Endothelial cell of umbilical vein (primary cell): ENCODE results near the gene TNIK. TPM values are rescaled to one million over a fixed set of nuclear protein-coding genes. Genes with fewer than 3 reads are reported as not detected.

Experiments used
- BruUV-seq: library from RNA; stranded (reverse); fragments of 400-500 nt; replicated peaks from 2 replicates; lab custom pipeline; 2021; lab: Mats Ljungman, UMichigan
- CTCF ChIA-PET: fragments of 300-600, 350-600 bp; sonication (Branson Sonifier 250); formaldehyde crosslinking; loops from one replicate; lab custom pipeline; 2021; ENCODE audit warnings: antibody characterized with exemption, inconsistent platforms; lab: Charles Lee
- POLR2A ChIA-PET: fragments of 300-600, 350-600 bp; sonication (Branson Sonifier 250); formaldehyde crosslinking; loops from one replicate; lab custom pipeline; 2021; ENCODE audit warnings: antibody characterized with exemption, inconsistent platforms; lab: Charles Lee
- DNase-seq: peaks from one replicate; pipeline ENCODE4 v3.0.0-alpha.2; 2011; ENCODE audit warnings: low read depth, low spot score
- FAIRE-seq: peaks from 2 replicates; lab custom pipeline; 2011; peaks lifted over from hg19 to GRCh38; lab: Jason Lieb, UNC
- H2AFZ ChIP-seq: 2 replicates; pipeline ENCODE4 v1.6.0; 2012; ENCODE audit warnings: low read depth, low read length, control low read depth, inconsistent platforms
- H3K27ac ChIP-seq: 2 replicates; pipeline ENCODE4 v1.5.1; 2011; ENCODE audit warnings: low read depth, mild to moderate bottlenecking, control low read depth, low read length, moderate library complexity; ENCODE audit not compliant: insufficient read depth
- H3K27me3 ChIP-seq, 2 experiments: 2 replicates each; pipeline versions ENCODE4 v1.6.0 to v1.6.1; 2011; ENCODE audit warnings: low read length in 2 of 2, mixed read lengths in 1 of 2; ENCODE audit not compliant: control insufficient read depth in 2 of 2, insufficient read depth in 2 of 2
- H3K36me3 ChIP-seq, 2 experiments: 2 replicates in 1 of 2; 3 replicates in 1 of 2; pipeline ENCODE4 v1.5.1; 2011; ENCODE audit warnings: low read length in 2 of 2, mild to moderate bottlenecking in 1 of 2, moderate library complexity in 1 of 2; ENCODE audit not compliant: control insufficient read depth in 2 of 2, insufficient read depth in 2 of 2; ENCODE audit errors: extremely low read depth in 1 of 2
- H3K4me1 ChIP-seq: 3 replicates; pipeline ENCODE4 v1.5.1; 2011; ENCODE audit warnings: mild to moderate bottlenecking, low read length; ENCODE audit not compliant: control insufficient read depth, insufficient read depth; ENCODE audit errors: extremely low read depth
- H3K4me2 ChIP-seq: 2 replicates; pipeline ENCODE4 v1.6.1; 2011; ENCODE audit warnings: low read length, control low read depth, mixed read lengths; ENCODE audit not compliant: insufficient read depth
- H3K4me3 ChIP-seq, 3 experiments: fragments of 200-600 bp in 1 of 3; sonication (generic), shearing (Covaris generic) in 1 of 3; replicated peaks in 1 of 3; 2 replicates each; pipeline ENCODE4 v1.5.1; 2011 to 2016; ENCODE audit warnings: control low read depth in 3 of 3, low read length in 3 of 3, mild to moderate bottlenecking in 2 of 3, inconsistent platforms in 1 of 3, low read depth in 1 of 3, moderate library complexity in 1 of 3; ENCODE audit not compliant: insufficient read depth in 1 of 3
- H3K79me2 ChIP-seq: 2 replicates; pipeline ENCODE4 v1.6.0; 2012; ENCODE audit warnings: low read length, inconsistent platforms; ENCODE audit not compliant: control insufficient read depth, insufficient read depth
- H3K9ac ChIP-seq: replicated peaks from 2 replicates; pipeline ENCODE3; 2011; ENCODE audit warnings: low read length, control low read depth; ENCODE audit not compliant: insufficient read depth; ENCODE audit errors: extremely low read depth
- H3K9me1 ChIP-seq: replicated peaks from 3 replicates; pipeline ENCODE4 v1.6.0; 2011; ENCODE audit warnings: mild to moderate bottlenecking, low read length; ENCODE audit not compliant: control insufficient read depth, insufficient read depth; ENCODE audit errors: extremely low read depth
- H3K9me3 ChIP-seq: replicated peaks from 2 replicates; pipeline ENCODE4 v1.5.1; 2012; ENCODE audit warnings: low read length, inconsistent platforms; ENCODE audit not compliant: control insufficient read depth, insufficient read depth
- H4K20me1 ChIP-seq: replicated peaks from 2 replicates; pipeline ENCODE3; 2011; ENCODE audit warnings: mild to moderate bottlenecking, low read length; ENCODE audit not compliant: control insufficient read depth, insufficient read depth; ENCODE audit errors: extremely low read depth
- CTCF ChIP-seq, 2 donors: IDR thresholded peaks; 1 replicate in 1 of 2; 2 replicates in 1 of 2; pipeline ENCODE4 v1.5.1; 2011; ENCODE audit warnings: low read length in 2 of 2, mild to moderate bottlenecking in 2 of 2, moderate library complexity in 2 of 2, control low read depth in 1 of 2, inconsistent platforms in 1 of 2, low read depth in 1 of 2; ENCODE audit not compliant: insufficient read depth in 1 of 2; ENCODE audit errors: extremely low read depth in 1 of 2
- EZH2 ChIP-seq: IDR thresholded peaks from 2 replicates; pipeline ENCODE4 v1.6.1; 2012; ENCODE audit warnings: borderline replicate concordance, low read depth, mild to moderate bottlenecking, moderate library complexity, low read length, inconsistent platforms; ENCODE audit not compliant: severe bottlenecking
- FOS ChIP-seq: IDR thresholded peaks from 2 replicates; pipeline ENCODE4 v1.6.1; 2011; ENCODE audit warnings: mild to moderate bottlenecking, low read length, moderate library complexity, borderline replicate concordance; ENCODE audit not compliant: insufficient read depth
- GATA2 ChIP-seq: IDR thresholded peaks from 2 replicates; pipeline ENCODE4 v1.7.0; 2011; ENCODE audit warnings: low read depth, mild to moderate bottlenecking, moderate library complexity, mixed read lengths, low read length; ENCODE audit not compliant: insufficient read length, insufficient read depth
- JUN ChIP-seq: IDR thresholded peaks from 2 replicates; pipeline ENCODE4 v1.6.1; 2011; ENCODE audit warnings: borderline replicate concordance, low read depth; ENCODE audit not compliant: insufficient read length, insufficient read depth
- MAX ChIP-seq: IDR thresholded peaks from 2 replicates; pipeline ENCODE4 v1.6.1; 2011; ENCODE audit not compliant: insufficient read depth, insufficient read length
- MYC ChIP-seq: IDR thresholded peaks from one replicate; pipeline ENCODE4 v1.6.1; 2011; ENCODE audit warnings: mild to moderate bottlenecking, low read depth, low read length
- POLR2A ChIP-seq: IDR thresholded peaks from 2 replicates; pipeline ENCODE4 v1.6.1; 2012; ENCODE audit warnings: low read depth, mild to moderate bottlenecking, control low read depth, low read length
- POLR2AphosphoS5 ChIP-seq: IDR thresholded peaks from 2 replicates; pipeline ENCODE4 v1.6.1; 2012; ENCODE audit warnings: low read depth, mild to moderate bottlenecking, control low read depth, low read length, moderate library complexity; ENCODE audit not compliant: insufficient read depth
- dilution Hi-C: fragments of 300-500 bp; cut with MboI; formaldehyde crosslinking; loops from one replicate; pipeline ENCODE4 v1.15.0; 2019; ENCODE audit warnings: low sequenced_read_pairs; ENCODE audit not compliant: extremely low pct_ligation_motif_present
- intact Hi-C: fragments of 100-400 bp; cut with micrococcal nuclease; formaldehyde crosslinking; loops from one replicate; pipeline ENCODE4 v1.10.0; 2022
- polyA plus RNA-seq, 4 experiments: library from polyadenylated mRNA; depleted of rRNA in 3 of 4; stranded (reverse) in 3 of 4; unstranded in 1 of 4; fragments of >200 nt; gene quantifications; 2 replicates each; pipeline versions ENCODE4 v1.2.1 to v1.2.3, GENCODE V29; 2011 to 2012; ENCODE audit warnings: missing spikeins in 1 of 4
- total RNA-seq: library from RNA; stranded (reverse); gene quantifications from 2 replicates; pipeline ENCODE4 v1.2.3, GENCODE V29; 2021

The TNIK gene
- total and polyA plus RNA-seq, 2 donors (not counting 3 experiments of a cell fraction or from before 2014, with no cell fraction given) = 10.9 to 39.7 TPM

- BruUV-seq = no TSS peak
- no peak overlapping the region for H2AFZ ChIP-seq
- no peak overlapping the region for H3K4me2 ChIP-seq
- intact Hi-C loops (no loop called here), dilution Hi-C loops (no loop called here)
- CTCF ChIA-PET = interaction anchor here (1.0 to 5.8 kb wide), 8 partner anchors 12 to 648 kb away, joined by 3 to 38 read pairs (median 4); partner anchors contain the start of gene TNIK
- no peak for DNase-seq
- H3K27ac ChIP-seq = no peak overlapping the region
- no peaks in the 10 kb centered on the region for H3K79me2 ChIP-seq
- no peaks in the 10 kb centered on the region for H4K20me1 ChIP-seq
- H3K4me1 ChIP-seq = peaks cover 31% of the 10 kb centered on the region
- FAIRE-seq = no peak
- no peaks in the 10 kb centered on the region for H3K27me3 ChIP-seq
- H3K9me3 ChIP-seq = no peaks in the 10 kb centered on the region
- TF ChIP-seq POLR2AphosphoS5 (no peak), MAX (no peak), EZH2 (no peak), CTCF (IDR thresholded peaks at IDR 0.05; ENCODE audit: extremely low read depth in 1 of 2, insufficient read depth in 1 of 2, low read depth in 1 of 2, low read length in 2 of 2) (no peak), FOS (no peak), POLR2A (no peak), JUN (no peak), MYC (no peak), GATA2 (no peak)
- H3K9ac ChIP-seq = no peak overlapping the region
- H3K36me3 ChIP-seq = peaks cover 0 to 3% of the 10 kb centered on the region in 2 experiments
- no peak overlapping the region for H3K4me3 ChIP-seq
- H3K9me1 ChIP-seq = no peaks in the 10 kb centered on the region
- POLR2A ChIA-PET = no interaction called here
Measured at GRCh38 chr3:171186383-171186782, 273.8 kb downstream of the TNIK start.
